ENCODE results near the gene MUC16.

- no peak for TF ChIP-seq CTCF (IDR thresholded peaks at IDR 0.05)
- no peak for TF ChIP-seq POLR2A (IDR thresholded peaks at IDR 0.05)
These were observed 44.3 kb downstream of the MUC16 start for GRCh38 chr19:8965887-8966286.
